ENCODE data around the gene ZSWIM7. TPM values are rescaled to one million over a fixed set of nuclear protein-coding genes. Genes with fewer than 3 reads are reported as not detected.
"Not testable (repeated sequence)": the region's sequence is repeated elsewhere in the genome, so short reads cannot be mapped to it uniquely, and the experiment has no call there.

The ZSWIM7 gene
- total and polyA plus RNA-seq, 8 donors = 4.5 to 43.5 (median 20.0) TPM; not detected in 1

DNA sequence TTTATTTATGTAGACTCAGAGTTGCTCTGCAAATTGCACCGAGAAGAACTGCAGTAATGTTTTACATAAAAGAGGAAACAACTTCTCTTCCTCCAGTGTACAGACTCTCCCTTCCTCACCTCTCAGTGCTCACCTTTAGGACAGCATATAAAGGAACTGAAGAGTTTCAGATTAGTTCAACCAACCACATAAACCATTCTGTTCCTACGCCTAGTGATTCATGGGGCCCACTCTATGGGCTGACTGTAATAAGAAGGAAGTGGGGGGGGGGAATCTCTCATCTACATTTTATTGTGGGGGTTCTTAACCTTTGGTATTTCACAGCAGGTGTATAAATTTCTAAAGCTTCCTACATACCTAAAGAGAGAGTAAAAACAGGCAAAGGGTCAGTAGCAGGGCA lies 18.3 kb downstream of the ZSWIM7 start:
- Histone ChIP-seq H3K36me3 (peaks cover 21 to 90% (median 88%) of the 10 kb centered on the region in 4 donors), H3K4me1 (no peaks in the 10 kb centered on the region), H3K27me3 (no peaks in the 10 kb centered on the region), H3K9me3 (no peaks in the 10 kb centered on the region), H3K4me3 (no peak overlapping the region), H3K27ac (no peak overlapping the region)
- intact Hi-C loops (cut with DNase I; ENCODE audit: low total_unique reads) = no loop called here
- 32 to 53% (median 41%) methylated on average over 2 of the region's 2 CpGs for WGBS, 5 donors
- TF ChIP-seq POLR2A (IDR thresholded peaks at IDR 0.05) (no peak), EP300 (IDR thresholded peaks at IDR 0.05) (no peak), CTCF (IDR thresholded peaks at IDR 0.05) (no peak), POLR2AphosphoS5 (IDR thresholded peaks at IDR 0.05) (no peak)
- DNase-seq = no peak

DNA sequence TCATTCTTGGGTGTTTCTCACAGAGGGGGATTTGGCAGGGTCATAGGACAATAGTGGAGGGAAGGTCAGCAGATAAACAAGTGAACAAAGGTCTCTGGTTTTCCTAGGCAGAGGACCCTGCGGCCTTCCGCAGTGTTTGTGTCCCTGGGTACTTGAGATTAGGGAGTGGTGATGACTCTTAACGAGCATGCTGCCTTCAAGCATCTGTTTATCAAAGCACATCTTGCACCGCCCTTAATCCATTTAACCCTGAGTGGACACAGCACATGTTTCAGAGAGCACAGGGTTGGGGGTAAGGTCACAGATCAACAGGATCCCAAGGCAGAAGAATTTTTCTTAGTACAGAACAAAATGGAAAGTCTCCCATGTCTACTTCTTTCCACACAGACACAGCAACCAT lies 20.5 kb downstream of the ZSWIM7 start:
- H3K4me1 ChIP-seq; intact Hi-C loops (cut with DNase I; ENCODE audit: low total_unique reads); H3K27ac ChIP-seq; H3K27me3 ChIP-seq; H3K9me3 ChIP-seq; H3K4me3 ChIP-seq; DNase-seq: not testable (repeated sequence)
- H3K36me3 ChIP-seq = peaks cover 19 to 80% (median 77%) of the 10 kb centered on the region in 4 donors
- 66 to 100% (median 70%) methylated on average over 1 to 2 of the region's 4 CpGs for WGBS, 5 donors

DNA sequence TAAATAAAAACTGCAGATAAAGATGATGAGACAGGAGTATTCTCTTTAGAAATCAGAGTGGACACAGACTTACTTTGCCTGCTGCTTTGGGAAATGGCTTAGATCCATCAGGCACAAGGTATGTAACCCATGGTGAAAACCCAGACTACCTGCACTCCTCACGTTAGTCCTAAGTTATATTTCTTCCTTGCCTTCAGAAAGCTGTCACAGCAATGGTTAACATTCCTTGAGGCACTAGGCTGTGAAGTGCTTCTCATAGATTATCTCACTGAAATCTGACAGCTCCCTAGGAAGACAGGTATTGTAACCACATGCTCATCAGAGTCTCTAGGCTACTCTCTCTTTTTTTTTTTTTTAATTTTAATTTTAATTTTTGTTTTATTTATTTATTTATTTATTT lies 20.9 kb downstream of the ZSWIM7 start:
- Histone ChIP-seq H3K4me1 (no peaks in the 10 kb centered on the region), H3K36me3 (peaks cover 19 to 76% (median 73%) of the 10 kb centered on the region in 4 donors), H3K4me3 (no peak overlapping the region), H3K9me3 (no peaks in the 10 kb centered on the region), H3K27ac (no peak overlapping the region), H3K27me3 (no peaks in the 10 kb centered on the region)
- TF ChIP-seq CTCF (IDR thresholded peaks at IDR 0.05) (no peak), POLR2A (IDR thresholded peaks at IDR 0.05) (no peak), EP300 (IDR thresholded peaks at IDR 0.05) (no peak), POLR2AphosphoS5 (IDR thresholded peaks at IDR 0.05) (no peak)
- WGBS, 5 donors = 80 to 94% (median 88%) methylated on average over 1 of the region's 1 CpG
- DNase-seq = no peak
- intact Hi-C loops (cut with DNase I; ENCODE audit: low total_unique reads) = no loop called here

- intact Hi-C loops (cut with DNase I; ENCODE audit: low total_unique reads) = no loop called here
- WGBS, 5 donors = 95 to 98% (median 97%) methylated on average over 2 of the region's 2 CpGs
- H3K4me1 ChIP-seq = no peaks in the 10 kb centered on the region
- no peak overlapping the region for H3K4me3 ChIP-seq
- H3K27me3 ChIP-seq = no peaks in the 10 kb centered on the region
- no peaks in the 10 kb centered on the region for H3K9me3 ChIP-seq
- peaks cover 19 to 69% (median 67%) of the 10 kb centered on the region in 4 donors for H3K36me3 ChIP-seq
- TF ChIP-seq EP300 (IDR thresholded peaks at IDR 0.05) = no peak
- TF ChIP-seq POLR2AphosphoS5 (IDR thresholded peaks at IDR 0.05) = no peak
- TF ChIP-seq CTCF (IDR thresholded peaks at IDR 0.05) = no peak
- no peak for TF ChIP-seq POLR2A (IDR thresholded peaks at IDR 0.05)
- DNase-seq = no peak
- H3K27ac ChIP-seq = no peak overlapping the region
Measured at GRCh38 chr17:15977894-15978293, 21.6 kb downstream of the ZSWIM7 start.

DNA sequence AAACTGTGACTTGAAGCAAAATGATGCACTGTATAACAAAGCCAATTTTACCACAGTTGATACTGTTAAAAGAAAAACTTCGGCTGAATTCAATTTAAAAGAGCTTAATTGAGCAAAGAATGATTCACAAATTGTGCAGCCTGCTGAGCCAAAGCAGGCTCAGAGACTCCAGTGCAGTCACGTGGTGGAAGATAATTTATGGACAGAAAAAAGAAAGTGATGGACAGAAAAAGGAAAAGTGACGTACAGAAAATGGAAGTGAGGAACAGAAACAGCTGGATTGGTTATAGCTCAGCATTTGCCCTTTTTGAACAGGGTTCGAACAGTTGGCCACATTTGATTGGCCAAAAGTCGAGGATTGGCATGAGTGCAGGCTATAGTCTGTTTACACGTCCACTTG lies 25.7 kb downstream of the ZSWIM7 start:
- peaks cover 5 to 38% (median 36%) of the 10 kb centered on the region in 4 donors for H3K36me3 ChIP-seq
- no peaks in the 10 kb centered on the region for H3K27me3 ChIP-seq
- intact Hi-C loops (cut with DNase I; ENCODE audit: low total_unique reads) = no loop called here
- H3K4me1 ChIP-seq = no peaks in the 10 kb centered on the region
- no peak overlapping the region for H3K4me3 ChIP-seq
- H3K27ac ChIP-seq = no peak overlapping the region
- no peak for DNase-seq
- H3K9me3 ChIP-seq = no peaks in the 10 kb centered on the region
- WGBS, 5 donors = 84 to 88% (median 85%) methylated on average over 6 of the region's 6 CpGs
- no peak for TF ChIP-seq EP300 (IDR thresholded peaks at IDR 0.05)
- no peak for TF ChIP-seq POLR2AphosphoS5 (IDR thresholded peaks at IDR 0.05)
- TF ChIP-seq CTCF (IDR thresholded peaks at IDR 0.05) = no peak
- no peak for TF ChIP-seq POLR2A (IDR thresholded peaks at IDR 0.05)

All from stomach (tissue), 9 donors.